ENCODE measurements around the gene PHKB.

Gene PHKB

DNA sequence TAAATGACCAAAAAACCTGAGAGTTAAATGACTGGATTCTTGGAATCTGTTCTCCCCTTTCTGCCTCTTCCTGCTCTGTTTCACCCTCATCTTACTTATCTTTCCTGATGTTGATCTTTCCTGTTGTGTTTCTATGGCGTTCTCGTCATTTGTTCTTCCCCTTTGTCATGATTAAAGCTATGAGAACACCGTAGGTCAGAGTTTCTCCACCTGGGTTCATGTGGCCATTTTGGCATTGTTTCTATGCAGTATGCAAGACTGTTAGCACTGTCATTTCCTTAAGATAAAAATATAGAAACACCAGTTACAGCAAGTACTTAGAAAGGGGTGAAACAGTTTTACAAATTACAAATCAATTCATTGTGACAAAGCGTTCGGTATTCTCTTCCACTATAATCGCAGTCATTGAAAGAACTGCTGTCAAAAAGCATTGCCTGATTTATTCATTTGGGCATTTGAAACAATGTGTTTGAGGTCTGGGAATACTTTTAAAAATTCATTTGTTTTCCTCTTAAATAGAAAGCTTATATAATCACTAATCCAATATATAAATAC is 166.0 kb downstream of the PHKB start:
- Histone ChIP-seq H3K79me2 (ENCODE audit: control insufficient read depth, low read length) (no peaks in the 10 kb centered on the region), H3K36me3 (ENCODE audit: control insufficient read depth, low read length) (no peaks in the 10 kb centered on the region), H3K27ac (ENCODE audit: low read depth, low read length) (no peak overlapping the region), H3F3A (ENCODE audit: control insufficient read depth, insufficient read depth) (no peaks in the 10 kb centered on the region), H3K4me2 (ENCODE audit: low read length) (no peak overlapping the region), H3K9me3 (ENCODE audit: control insufficient read depth, insufficient read depth, low read length) (peaks cover 5% of the 10 kb centered on the region; the same call in 1 of the 2 replicates), H3K4me1 (ENCODE audit: control insufficient read depth, low read length) (peaks cover 7% of the 10 kb centered on the region), H3K9me2 (replicated peaks; ENCODE audit: control insufficient read depth, low read length) (no peaks in the 10 kb centered on the region), H3K4me3 (ENCODE audit: low read length) (no peak overlapping the region), H4K20me1 (ENCODE audit: control insufficient read depth, insufficient read depth, low read depth, low read length) (no peaks in the 10 kb centered on the region), H3K27me3 (ENCODE audit: control insufficient read depth, low read length) (no peaks in the 10 kb centered on the region)
- TF ChIP-seq, protein P1, sequence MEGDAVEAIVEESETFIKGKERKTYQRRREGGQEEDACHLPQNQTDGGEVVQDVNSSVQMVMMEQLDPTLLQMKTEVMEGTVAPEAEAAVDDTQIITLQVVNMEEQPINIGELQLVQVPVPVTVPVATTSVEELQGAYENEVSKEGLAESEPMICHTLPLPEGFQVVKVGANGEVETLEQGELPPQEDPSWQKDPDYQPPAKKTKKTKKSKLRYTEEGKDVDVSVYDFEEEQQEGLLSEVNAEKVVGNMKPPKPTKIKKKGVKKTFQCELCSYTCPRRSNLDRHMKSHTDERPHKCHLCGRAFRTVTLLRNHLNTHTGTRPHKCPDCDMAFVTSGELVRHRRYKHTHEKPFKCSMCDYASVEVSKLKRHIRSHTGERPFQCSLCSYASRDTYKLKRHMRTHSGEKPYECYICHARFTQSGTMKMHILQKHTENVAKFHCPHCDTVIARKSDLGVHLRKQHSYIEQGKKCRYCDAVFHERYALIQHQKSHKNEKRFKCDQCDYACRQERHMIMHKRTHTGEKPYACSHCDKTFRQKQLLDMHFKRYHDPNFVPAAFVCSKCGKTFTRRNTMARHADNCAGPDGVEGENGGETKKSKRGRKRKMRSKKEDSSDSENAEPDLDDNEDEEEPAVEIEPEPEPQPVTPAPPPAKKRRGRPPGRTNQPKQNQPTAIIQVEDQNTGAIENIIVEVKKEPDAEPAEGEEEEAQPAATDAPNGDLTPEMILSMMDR (IDR thresholded peaks at IDR 0.05; ENCODE audit: low read depth, low read length, poor library complexity, severe bottlenecking) = no peak
- no peak for TF ChIP-seq EZH2phosphoT487 (IDR thresholded peaks at IDR 0.05; ENCODE audit: borderline replicate concordance, low read length)

DNA sequence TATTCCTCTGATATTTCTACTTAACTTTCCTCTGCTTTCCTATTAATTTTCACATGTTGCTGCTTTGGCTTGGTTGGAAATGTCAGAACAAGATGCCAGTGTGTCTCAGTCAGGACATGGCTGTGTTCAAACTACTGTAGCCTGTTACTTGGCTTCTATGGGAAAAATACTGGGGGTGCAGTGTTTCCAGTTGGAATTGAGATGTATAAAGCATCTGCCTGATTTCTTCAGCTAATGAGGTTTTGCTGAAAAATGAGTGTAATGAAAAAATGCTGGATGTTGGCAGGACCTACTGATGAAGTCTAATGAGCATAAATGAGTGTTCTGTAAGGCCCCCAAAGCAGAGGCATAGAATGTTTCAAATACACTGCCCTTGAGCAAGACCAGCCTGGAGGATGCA is 166.6 kb downstream of the PHKB start:
- Histone ChIP-seq H3K9me2 (replicated peaks; ENCODE audit: control insufficient read depth, low read length) (no peaks in the 10 kb centered on the region), H3K4me3 (ENCODE audit: low read length) (no peak overlapping the region), H3K4me2 (ENCODE audit: low read length) (no peak overlapping the region), H3K4me1 (ENCODE audit: control insufficient read depth, low read length) (peaks cover 2% of the 10 kb centered on the region), H3K27me3 (ENCODE audit: control insufficient read depth, low read length) (no peaks in the 10 kb centered on the region), H3K9me3 (ENCODE audit: control insufficient read depth, insufficient read depth, low read length) (peaks cover 5% of the 10 kb centered on the region; the same call in 1 of the 2 replicates), H3K79me2 (ENCODE audit: control insufficient read depth, low read length) (no peaks in the 10 kb centered on the region), H3K27ac (ENCODE audit: low read depth, low read length) (no peak overlapping the region), H3F3A (ENCODE audit: control insufficient read depth, insufficient read depth) (no peaks in the 10 kb centered on the region), H4K20me1 (ENCODE audit: control insufficient read depth, insufficient read depth, low read depth, low read length) (no peaks in the 10 kb centered on the region), H3K36me3 (ENCODE audit: control insufficient read depth, low read length) (no peaks in the 10 kb centered on the region)
- TF ChIP-seq, protein P1 (IDR thresholded peaks at IDR 0.05; ENCODE audit: low read depth, low read length, poor library complexity, severe bottlenecking) = no peak
- TF ChIP-seq EZH2phosphoT487 (IDR thresholded peaks at IDR 0.05; ENCODE audit: borderline replicate concordance, low read length) = no peak

DNA sequence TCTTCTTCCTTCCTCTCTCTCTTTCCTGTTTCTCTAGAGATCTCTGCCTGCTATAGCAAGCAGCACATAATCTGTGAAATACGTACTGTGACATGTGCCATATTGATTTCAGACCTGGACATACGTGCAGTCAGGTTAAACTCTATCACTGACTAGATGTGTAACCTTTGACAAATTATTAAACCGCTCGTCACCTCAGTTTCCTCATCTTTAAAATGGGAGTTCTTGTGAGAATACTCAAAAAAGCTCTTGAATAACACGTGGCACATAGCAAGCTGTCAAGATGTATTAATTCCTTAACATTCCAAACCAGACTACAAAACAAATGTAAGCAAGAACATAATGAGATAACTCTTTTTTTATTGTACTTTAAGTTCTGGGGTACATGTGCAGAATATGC is 170.0 kb downstream of the PHKB start:
- no peak overlapping the region for H3K4me2 ChIP-seq (ENCODE audit: low read length)
- H3K9me2 ChIP-seq (replicated peaks; ENCODE audit: control insufficient read depth, low read length) = no peaks in the 10 kb centered on the region
- no peaks in the 10 kb centered on the region for H3K27me3 ChIP-seq (ENCODE audit: control insufficient read depth, low read length)
- no peaks in the 10 kb centered on the region for H3K4me1 ChIP-seq (ENCODE audit: control insufficient read depth, low read length)
- H3K79me2 ChIP-seq (ENCODE audit: control insufficient read depth, low read length) = no peaks in the 10 kb centered on the region
- peaks cover 5% of the 10 kb centered on the region; the same call in 1 of the 2 replicates for H3K9me3 ChIP-seq (ENCODE audit: control insufficient read depth, insufficient read depth, low read length)
- H3F3A ChIP-seq (ENCODE audit: control insufficient read depth, insufficient read depth) = no peaks in the 10 kb centered on the region
- TF ChIP-seq, protein P1 (IDR thresholded peaks at IDR 0.05; ENCODE audit: low read depth, low read length, poor library complexity, severe bottlenecking) = no peak
- TF ChIP-seq EZH2phosphoT487 (IDR thresholded peaks at IDR 0.05; ENCODE audit: borderline replicate concordance, low read length) = no peak
- no peak overlapping the region for H3K27ac ChIP-seq (ENCODE audit: low read depth, low read length)
- no peak overlapping the region for H3K4me3 ChIP-seq (ENCODE audit: low read length)
- H4K20me1 ChIP-seq (ENCODE audit: control insufficient read depth, insufficient read depth, low read depth, low read length) = no peaks in the 10 kb centered on the region
- H3K36me3 ChIP-seq (ENCODE audit: control insufficient read depth, low read length) = peaks cover 5% of the 10 kb centered on the region; the same call in 1 of the 2 replicates

All from DOHH2 (cell line).